Measurements from ENCODE around the gene CENPN. TPM values are rescaled to one million over a fixed set of nuclear protein-coding genes. Genes with fewer than 3 reads are reported as not detected.

Gene CENPN
- polyA plus RNA-seq, 3 donors, result 2.5 to 4.9 (median 4.4) TPM

- Mint-ChIP-seq H3K36me3 (no peaks in the 10 kb centered on the region), H3K4me3 (no peak overlapping the region), H3K4me1 (peaks cover 3% of the 10 kb centered on the region), H3K27ac (no peak overlapping the region), H3K27me3 (ENCODE audit: low read depth in 3 of 3) (no peaks in the 10 kb centered on the region), H3K9me3 (peaks cover 0 to 3% (median 0%) of the 10 kb centered on the region in 7 donors)
- no peak overlapping the region for H2AFZ ChIP-seq (ENCODE audit: insufficient read depth, low read depth, low read length, poor library complexity, severe bottlenecking)
- intact Hi-C loops (cut with micrococcal nuclease), result no loop called here
- no peak overlapping the region for H3K27ac ChIP-seq (ENCODE audit: low read depth in 1 of 2, low read length in 2 of 2)
- H3K4me2 ChIP-seq (replicated peaks; ENCODE audit: extremely low read depth, low read length, poor library complexity, severe bottlenecking), result no peak overlapping the region
- H4K20me1 ChIP-seq (ENCODE audit: insufficient read depth, low read length), result no peaks in the 10 kb centered on the region
- DNase-seq, result no peak
- H3K9me3 ChIP-seq (replicated peaks in 1 of 2; ENCODE audit: control insufficient read depth in 1 of 2, insufficient read depth in 1 of 2, low read length in 2 of 2), result no peaks in the 10 kb centered on the region
- H3K36me3 ChIP-seq (replicated peaks in 1 of 2; ENCODE audit: control insufficient read depth in 1 of 2, insufficient read depth in 2 of 2, low read length in 2 of 2), result no peaks in the 10 kb centered on the region
- H3K79me2 ChIP-seq (ENCODE audit: insufficient read depth, low read length), result no peaks in the 10 kb centered on the region
- H3K9ac ChIP-seq (ENCODE audit: insufficient read depth, low read length, poor library complexity, severe bottlenecking), result no peak overlapping the region
- no peaks in the 10 kb centered on the region for H3K27me3 ChIP-seq (ENCODE audit: control insufficient read depth in 2 of 2, insufficient read depth in 2 of 2, low read length in 2 of 2)
- no peak for TF ChIP-seq CTCF (IDR thresholded peaks at IDR 0.05)
- no peaks in the 10 kb centered on the region for H3K4me1 ChIP-seq (ENCODE audit: control insufficient read depth in 1 of 2, insufficient read depth in 2 of 2, low read length in 2 of 2)
- 100% methylated on average over 1 of the region's 4 CpGs for WGBS (ENCODE audit: insufficient coverage)
- H3K4me3 ChIP-seq (replicated peaks in 1 of 3; ENCODE audit: low read depth in 2 of 3, low read length in 3 of 3), result no peak overlapping the region
Measured at GRCh38 chr16:81066681-81067080, 59.7 kb downstream of the CENPN start.

GRCh38 chr16:81067166-81067565 lies 60.2 kb downstream of the CENPN start:
- no peaks in the 10 kb centered on the region for H4K20me1 ChIP-seq (ENCODE audit: insufficient read depth, low read length)
- WGBS (ENCODE audit: insufficient coverage), result no CpG with 5 or more reads among the region's 1 CpG
- H3K36me3 ChIP-seq (replicated peaks in 1 of 2; ENCODE audit: control insufficient read depth in 1 of 2, insufficient read depth in 2 of 2, low read length in 2 of 2), result no peaks in the 10 kb centered on the region
- Mint-ChIP-seq H3K9me3 (peaks cover 0 to 3% (median 0%) of the 10 kb centered on the region in 7 donors), H3K27ac (no peak overlapping the region), H3K4me3 (no peak overlapping the region), H3K36me3 (no peaks in the 10 kb centered on the region), H3K4me1 (peaks cover 7% of the 10 kb centered on the region), H3K27me3 (ENCODE audit: low read depth in 3 of 3) (no peaks in the 10 kb centered on the region)
- H3K27me3 ChIP-seq (ENCODE audit: control insufficient read depth in 2 of 2, insufficient read depth in 2 of 2, low read length in 2 of 2), result no peaks in the 10 kb centered on the region
- no peak overlapping the region for H3K27ac ChIP-seq (ENCODE audit: low read depth in 1 of 2, low read length in 2 of 2)
- H3K9me3 ChIP-seq (replicated peaks in 1 of 2; ENCODE audit: control insufficient read depth in 1 of 2, insufficient read depth in 1 of 2, low read length in 2 of 2), result no peaks in the 10 kb centered on the region
- no peak overlapping the region for H2AFZ ChIP-seq (ENCODE audit: insufficient read depth, low read depth, low read length, poor library complexity, severe bottlenecking)
- no peaks in the 10 kb centered on the region for H3K4me1 ChIP-seq (ENCODE audit: control insufficient read depth in 1 of 2, insufficient read depth in 2 of 2, low read length in 2 of 2)
- DNase-seq, result no peak
- no peak overlapping the region for H3K4me3 ChIP-seq (replicated peaks in 1 of 3; ENCODE audit: low read depth in 2 of 3, low read length in 3 of 3)
- H3K4me2 ChIP-seq (replicated peaks; ENCODE audit: extremely low read depth, low read length, poor library complexity, severe bottlenecking), result no peak overlapping the region
- H3K79me2 ChIP-seq (ENCODE audit: insufficient read depth, low read length), result no peaks in the 10 kb centered on the region
- H3K9ac ChIP-seq (ENCODE audit: insufficient read depth, low read length, poor library complexity, severe bottlenecking), result no peak overlapping the region
- intact Hi-C loops (cut with micrococcal nuclease), result no loop called here
- TF ChIP-seq CTCF (IDR thresholded peaks at IDR 0.05), result no peak

Data from CD14-positive monocyte (primary cell).